Keratinocyte (primary cell): ENCODE results near the gene POU3F2. TPM values are rescaled to one million over a fixed set of nuclear protein-coding genes. Genes with fewer than 3 reads are reported as not detected.

Source experiments
- DNase-seq: peaks from one replicate; pipeline ENCODE4 v3.0.0-alpha.2; 2011; ENCODE audit warnings: low read depth, missing footprints, low spot score
- FAIRE-seq: peaks from 2 replicates; lab custom pipeline; 2011; peaks lifted over from hg19 to GRCh38; lab: Jason Lieb, UNC
- H2AFZ ChIP-seq: 2 replicates; pipeline ENCODE4 v1.6.0; 2012; ENCODE audit warnings: low read length, control low read depth, inconsistent platforms; ENCODE audit not compliant: control insufficient read depth
- H3K27ac ChIP-seq: 2 replicates; pipeline ENCODE4 v1.5.1; 2011; ENCODE audit warnings: low read length; ENCODE audit not compliant: control insufficient read depth, insufficient read depth
- H3K27me3 ChIP-seq: 3 replicates; pipeline ENCODE4 v1.6.0; 2011; ENCODE audit warnings: low read length; ENCODE audit not compliant: control insufficient read depth, insufficient read depth; ENCODE audit errors: extremely low read depth
- H3K36me3 ChIP-seq, 2 experiments: 2 replicates in 1 of 2; 3 replicates in 1 of 2; pipeline ENCODE4 v1.5.1; 2011; ENCODE audit warnings: low read length in 2 of 2, mild to moderate bottlenecking in 1 of 2; ENCODE audit not compliant: control insufficient read depth in 2 of 2, insufficient read depth in 2 of 2; ENCODE audit errors: extremely low read depth in 1 of 2
- H3K4me1 ChIP-seq: 3 replicates; pipeline ENCODE4 v1.5.1; 2011; ENCODE audit warnings: low read length; ENCODE audit not compliant: control insufficient read depth, insufficient read depth; ENCODE audit errors: extremely low read depth
- H3K4me2 ChIP-seq: 3 replicates; pipeline ENCODE4 v1.6.0; 2011; ENCODE audit warnings: low read depth, low read length; ENCODE audit not compliant: control insufficient read depth, insufficient read depth; ENCODE audit errors: extremely low read depth
- H3K4me3 ChIP-seq, 3 experiments: fragments of 200-600 bp in 1 of 3; sonication (generic) in 1 of 3; 2 replicates in 2 of 3; 3 replicates in 1 of 3; pipeline ENCODE4 v1.5.1; 2011 to 2016; ENCODE audit warnings: low read length in 3 of 3, mild to moderate bottlenecking in 3 of 3, control low read depth in 2 of 3, inconsistent platforms in 1 of 3, low read depth in 1 of 3, mixed read lengths in 1 of 3, mixed run types in 1 of 3, moderate library complexity in 1 of 3; ENCODE audit not compliant: control insufficient read depth in 2 of 3, insufficient read depth in 2 of 3; ENCODE audit errors: extremely low read depth in 1 of 3
- H3K79me2 ChIP-seq: 2 replicates; pipeline ENCODE4 v1.6.0; 2012; ENCODE audit warnings: low read length; ENCODE audit not compliant: control insufficient read depth, insufficient read depth
- H3K9ac ChIP-seq: 3 replicates; pipeline ENCODE4 v1.6.0; 2011; ENCODE audit warnings: low read length; ENCODE audit not compliant: control insufficient read depth, insufficient read depth; ENCODE audit errors: extremely low read depth
- H3K9me1 ChIP-seq: 3 replicates; pipeline ENCODE4 v1.6.0; 2011; ENCODE audit warnings: low read length; ENCODE audit not compliant: control insufficient read depth, insufficient read depth; ENCODE audit errors: extremely low read depth
- H3K9me3 ChIP-seq: 2 replicates; pipeline ENCODE4 v1.5.1; 2012; ENCODE audit warnings: low read depth, low read length; ENCODE audit not compliant: control insufficient read depth
- H4K20me1 ChIP-seq: 3 replicates; pipeline ENCODE4 v1.6.0; 2011; ENCODE audit warnings: low read length; ENCODE audit not compliant: control insufficient read depth, insufficient read depth; ENCODE audit errors: extremely low read depth
- EZH2 ChIP-seq: IDR thresholded peaks from one replicate; pipeline ENCODE4 v1.6.1; 2012; ENCODE audit warnings: inconsistent platforms, mild to moderate bottlenecking, low read length, moderate library complexity
- dilution Hi-C: fragments of 300-500 bp; cut with MboI; formaldehyde crosslinking; loops from one replicate; pipeline ENCODE4 v1.7.0; 2020; ENCODE audit warnings: low sequenced_read_pairs; ENCODE audit not compliant: extremely low pct_ligation_motif_present
- polyA plus RNA-seq, 5 experiments: library from polyadenylated mRNA; depleted of rRNA in 3 of 5; stranded (reverse) in 3 of 5; stranded (forward) in 1 of 5; unstranded in 1 of 5; fragments of >200 nt; gene quantifications; 1 replicate in 1 of 5; 2 replicates in 3 of 5; 3 replicates in 1 of 5; pipeline versions ENCODE4 v1.2.1 to v1.2.3, GENCODE V29; 2011 to 2012; ENCODE audit warnings: missing spikeins in 2 of 5, low read depth in 1 of 5, low replicate concordance in 1 of 5
- TF ChIP-seq, protein P1 (sequence below), 3 experiments: IDR thresholded peaks in 1 of 3; conservative IDR thresholded peaks in 1 of 3; optimal IDR thresholded peaks in 1 of 3; 2 replicates in 2 of 3; 3 replicates in 1 of 3; pipeline versions ENCODE3 to v1.5.1; 2011; ENCODE audit warnings: low read length in 3 of 3, mild to moderate bottlenecking in 3 of 3, moderate library complexity in 2 of 3, control low read depth in 1 of 3, inconsistent platforms in 1 of 3; ENCODE audit not compliant: insufficient read depth in 2 of 3; ENCODE audit errors: extremely low read depth in 1 of 3

The POU3F2 gene
- polyA plus RNA-seq, 1 donor (not counting 4 experiments of a cell fraction or from before 2014, with no cell fraction given), result not detected

GRCh38 chr6:98821756-98822405 is 12.5 kb upstream of the POU3F2 start:
- H4K20me1 ChIP-seq, result no peaks in the 10 kb centered on the region
- dilution Hi-C loops, result no loop called here

DNA sequence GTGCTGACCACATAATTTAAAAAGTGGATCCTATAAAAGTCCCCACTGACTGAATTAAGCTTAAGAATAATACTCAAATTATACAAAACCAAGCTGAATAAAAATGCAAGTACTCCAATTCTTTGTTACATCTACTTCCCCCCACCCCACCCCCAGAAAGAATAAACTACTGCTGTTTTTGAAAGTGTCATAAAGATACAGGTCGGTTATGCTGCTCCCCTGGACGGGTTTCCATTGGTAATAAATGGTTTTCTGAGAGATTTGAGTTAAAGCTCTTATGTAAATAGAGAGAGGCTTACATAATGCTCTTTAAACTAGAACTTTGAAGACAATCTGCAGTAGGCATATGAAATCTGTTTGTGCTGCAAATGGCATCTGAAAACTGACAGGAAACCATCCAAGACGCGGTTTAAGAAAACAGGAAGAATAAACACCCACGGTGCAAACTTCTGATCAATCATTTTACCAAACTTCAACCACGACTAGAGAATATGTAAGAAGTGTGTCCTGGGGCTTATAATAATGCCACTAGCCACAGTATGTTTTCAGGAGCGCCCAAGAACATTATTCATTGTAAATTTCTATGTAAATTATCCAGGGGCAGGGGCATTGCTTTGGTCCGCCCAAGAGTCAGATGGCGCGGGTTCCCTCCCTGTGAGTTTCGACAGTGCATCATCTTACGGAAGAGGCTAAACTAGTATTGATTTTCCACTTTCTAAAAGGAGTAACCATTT is 10.8 kb upstream of the POU3F2 start:
- Histone ChIP-seq H4K20me1 (no peaks in the 10 kb centered on the region), H3K4me1 (no peaks in the 10 kb centered on the region), H3K9ac (no peak overlapping the region), H2AFZ (no peak overlapping the region), H3K4me2 (no peak overlapping the region), H3K79me2 (no peaks in the 10 kb centered on the region), H3K27me3 (peaks cover 61% of the 10 kb centered on the region), H3K4me3 (no peak overlapping the region), H3K9me3 (no peaks in the 10 kb centered on the region), H3K9me1 (no peaks in the 10 kb centered on the region), H3K27ac (no peak overlapping the region), H3K36me3 (no peaks in the 10 kb centered on the region)
- dilution Hi-C loops, result no loop called here
- no peak for TF ChIP-seq EZH2
- TF ChIP-seq, protein P1, sequence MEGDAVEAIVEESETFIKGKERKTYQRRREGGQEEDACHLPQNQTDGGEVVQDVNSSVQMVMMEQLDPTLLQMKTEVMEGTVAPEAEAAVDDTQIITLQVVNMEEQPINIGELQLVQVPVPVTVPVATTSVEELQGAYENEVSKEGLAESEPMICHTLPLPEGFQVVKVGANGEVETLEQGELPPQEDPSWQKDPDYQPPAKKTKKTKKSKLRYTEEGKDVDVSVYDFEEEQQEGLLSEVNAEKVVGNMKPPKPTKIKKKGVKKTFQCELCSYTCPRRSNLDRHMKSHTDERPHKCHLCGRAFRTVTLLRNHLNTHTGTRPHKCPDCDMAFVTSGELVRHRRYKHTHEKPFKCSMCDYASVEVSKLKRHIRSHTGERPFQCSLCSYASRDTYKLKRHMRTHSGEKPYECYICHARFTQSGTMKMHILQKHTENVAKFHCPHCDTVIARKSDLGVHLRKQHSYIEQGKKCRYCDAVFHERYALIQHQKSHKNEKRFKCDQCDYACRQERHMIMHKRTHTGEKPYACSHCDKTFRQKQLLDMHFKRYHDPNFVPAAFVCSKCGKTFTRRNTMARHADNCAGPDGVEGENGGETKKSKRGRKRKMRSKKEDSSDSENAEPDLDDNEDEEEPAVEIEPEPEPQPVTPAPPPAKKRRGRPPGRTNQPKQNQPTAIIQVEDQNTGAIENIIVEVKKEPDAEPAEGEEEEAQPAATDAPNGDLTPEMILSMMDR (optimal IDR thresholded peaks at IDR 0.05 in 1 of 3, IDR thresholded peaks at IDR 0.05 in 1 of 3, conservative IDR thresholded peaks at IDR 0.05 in 1 of 3; ENCODE audit: extremely low read depth in 1 of 3, insufficient read depth in 2 of 3, low read length in 3 of 3), result no peak
- DNase-seq (no peak), FAIRE-seq (no peak)

More at GRCh38 chr6:98821756-98822405, 12.5 kb upstream of the POU3F2 start:
- no peak overlapping the region for H3K4me2 ChIP-seq
- FAIRE-seq (no peak), DNase-seq (no peak)
- no peak overlapping the region for H3K9ac ChIP-seq
- H3K4me3 ChIP-seq, result no peak overlapping the region
- no peaks in the 10 kb centered on the region for H3K9me3 ChIP-seq
- no peak overlapping the region for H2AFZ ChIP-seq
- H3K79me2 ChIP-seq, result no peaks in the 10 kb centered on the region
- H3K4me1 ChIP-seq, result no peaks in the 10 kb centered on the region
- no peak overlapping the region for H3K27ac ChIP-seq
- TF ChIP-seq EZH2, result no peak
- TF ChIP-seq, protein P1 (optimal IDR thresholded peaks at IDR 0.05 in 1 of 3, IDR thresholded peaks at IDR 0.05 in 1 of 3, conservative IDR thresholded peaks at IDR 0.05 in 1 of 3; ENCODE audit: extremely low read depth in 1 of 3, insufficient read depth in 2 of 3, low read length in 3 of 3), result no peak
- H3K9me1 ChIP-seq, result no peaks in the 10 kb centered on the region
- H3K36me3 ChIP-seq, result no peaks in the 10 kb centered on the region
- H3K27me3 ChIP-seq, result peaks cover 44% of the 10 kb centered on the region
